K562 (cell line): ENCODE results near the gene SCARF2. TPM values are rescaled to one million over a fixed set of nuclear protein-coding genes. Genes with fewer than 3 reads are reported as not detected.
A peak's percentile ranks its signal among the peaks of the same experiment; 100 is the strongest.

Source experiments
- ATAC-seq: fragments of 200-7000 bp; cut with Tn5 transposase; 3 replicates; pipeline ENCODE4 v1.9.1; 2020; ENCODE audit warnings: moderate library complexity
- BruUV-seq: library from RNA; stranded (reverse); fragments of 400-500 nt; replicated peaks from 2 replicates; lab custom pipeline; 2021; lab: Mats Ljungman, UMichigan
- CTCF ChIA-PET: fragments of 300-600 bp; formaldehyde crosslinking; extraction: SDS; loops from one replicate; lab custom pipeline; 2021; ENCODE audit warnings: low intra/inter-chr PET ratio; lab: Yijun Ruan, JAX
- POLR2A ChIA-PET: fragments of 300-600, 350-650 bp; sonication (Branson Sonifier 250); formaldehyde crosslinking; extraction: SDS; loops from one replicate; lab custom pipeline; 2021; ENCODE audit warnings: antibody characterized with exemption, inconsistent platforms; lab: Yijun Ruan, JAX
- DNase-seq, 4 experiments: peaks; one replicate each; pipeline versions ENCODE4 v3.0.0 to v3.0.0-alpha.2; 2011 to 2018; ENCODE audit warnings: low spot score in 3 of 4, mixed read lengths in 3 of 4; ENCODE audit errors: extremely low read depth in 1 of 4
- FAIRE-seq: peaks from 2 replicates; lab custom pipeline; 2011; peaks lifted over from hg19 to GRCh38; lab: Jason Lieb, UNC
- H2AFZ ChIP-seq: 2 replicates; pipeline ENCODE4 v1.6.0; 2011; ENCODE audit warnings: low read depth, low read length, control low read depth, inconsistent platforms
- H3K27ac ChIP-seq: fragments of 200-600 bp; 3 replicates; pipeline ENCODE4 v1.8.0; 2011; ENCODE audit warnings: low read depth, mild to moderate bottlenecking, control low read depth, inconsistent platforms, low read length, moderate library complexity, mixed read lengths; ENCODE audit errors: extremely low read depth
- H3K27me3 ChIP-seq, 2 experiments: fragments of 300-600 bp in 1 of 2; 2 replicates in 1 of 2; 3 replicates in 1 of 2; pipeline versions ENCODE4 v1.6.0 to v1.8.0; 2011; ENCODE audit warnings: inconsistent platforms in 2 of 2, low read length in 2 of 2, mild to moderate bottlenecking in 1 of 2, mixed read lengths in 1 of 2, moderate library complexity in 1 of 2; ENCODE audit not compliant: control insufficient read depth in 2 of 2, insufficient read depth in 2 of 2
- H3K36me3 ChIP-seq: fragments of 300-600 bp; 3 replicates; pipeline ENCODE4 v1.8.0; 2011; ENCODE audit warnings: mild to moderate bottlenecking, low read length, inconsistent platforms; ENCODE audit not compliant: control insufficient read depth, insufficient read depth
- H3K4me1 ChIP-seq, 2 experiments: fragments of 200-600 bp in 1 of 2; replicated peaks in 1 of 2; 2 replicates in 1 of 2; 3 replicates in 1 of 2; pipeline versions ENCODE4 v1.5.1 to v1.8.0; 2011; ENCODE audit warnings: inconsistent platforms in 2 of 2, low read length in 2 of 2, mild to moderate bottlenecking in 1 of 2, mixed read lengths in 1 of 2, moderate library complexity in 1 of 2; ENCODE audit not compliant: control insufficient read depth in 2 of 2, insufficient read depth in 2 of 2
- H3K4me2 ChIP-seq: 2 replicates; pipeline ENCODE4 v1.6.1; 2011; ENCODE audit warnings: low read length, control low read depth, inconsistent platforms, mixed read lengths; ENCODE audit not compliant: insufficient read depth
- H3K4me3 ChIP-seq: fragments of 200-600 bp; sonication (generic), shearing (Covaris generic); 2 replicates; pipeline ENCODE4 v1.5.1; 2016; ENCODE audit warnings: control low read depth, inconsistent platforms
- H3K79me2 ChIP-seq: fragments of 200-600 bp; 3 replicates; pipeline ENCODE4 v1.8.0; 2011; ENCODE audit warnings: low read length, inconsistent platforms; ENCODE audit not compliant: control insufficient read depth, insufficient read depth
- H3K9ac ChIP-seq, 2 experiments: 2 replicates each; pipeline versions ENCODE4 v1.6.0 to v1.6.1; 2011; ENCODE audit warnings: low read depth in 2 of 2, low read length in 2 of 2, control low read depth in 1 of 2, inconsistent platforms in 1 of 2, mild to moderate bottlenecking in 1 of 2, mixed read lengths in 1 of 2; ENCODE audit not compliant: insufficient read depth in 1 of 2
- H3K9me1 ChIP-seq: one replicate; pipeline ENCODE4 v1.6.0; 2011; ENCODE audit warnings: inconsistent platforms, mild to moderate bottlenecking, low read length, moderate library complexity; ENCODE audit not compliant: control insufficient read depth, insufficient read depth
- H3K9me3 ChIP-seq: replicated peaks from 2 replicates; pipeline ENCODE4 v1.5.1; 2011; ENCODE audit warnings: low read depth, low read length, inconsistent platforms; ENCODE audit not compliant: control insufficient read depth, insufficient read depth
- H4K20me1 ChIP-seq: replicated peaks from 2 replicates; pipeline ENCODE4 v1.6.1; 2011; ENCODE audit warnings: low read length, inconsistent platforms, mixed read lengths; ENCODE audit not compliant: control insufficient read depth, insufficient read depth
- ARID2 ChIP-seq: fragments of 450-650 bp; IDR thresholded peaks from 2 replicates; pipeline ENCODE4 v1.6.1; 2017; ENCODE audit warnings: antibody characterized with exemption, mild to moderate bottlenecking
- BCOR ChIP-seq: fragments of 450-650 bp; IDR thresholded peaks from 2 replicates; pipeline ENCODE4 v1.6.1; 2016
- CBX3 ChIP-seq, 2 experiments: IDR thresholded peaks; 1 replicate in 1 of 2; 2 replicates in 1 of 2; pipeline ENCODE4 v1.6.1; 2012; ENCODE audit warnings: inconsistent platforms in 2 of 2, low read length in 2 of 2, borderline replicate concordance in 1 of 2, control low read depth in 1 of 2
- CCAR2 ChIP-seq: fragments of 200-400 bp; formaldehyde crosslinking; IDR thresholded peaks from 2 replicates; pipeline ENCODE4 v1.6.1; 2017; ENCODE audit warnings: mild to moderate bottlenecking, low read depth, low read length
- CLOCK ChIP-seq: fragments of 250-450 bp; sonication (Bioruptor Pico); IDR thresholded peaks from 2 replicates; pipeline ENCODE4 v1.4.0; 2020; ENCODE audit warnings: mild to moderate bottlenecking, moderate library complexity, borderline replicate concordance
- DDX20 ChIP-seq: fragments of 450-650 bp; IDR thresholded peaks from 2 replicates; pipeline ENCODE4 v1.6.1; 2016; ENCODE audit warnings: missing genetic modification characterization, low read depth, mild to moderate bottlenecking, missing compliant biosample characterization, moderate library complexity
- IRF1 ChIP-seq: sonication (generic); formaldehyde crosslinking; IDR thresholded peaks from 2 replicates; pipeline ENCODE4 v1.8.0; 2022; ENCODE audit warnings: missing genetic modification reagents, mild to moderate bottlenecking, borderline replicate concordance
- IRF9 ChIP-seq: fragments of 450-650 bp; IDR thresholded peaks from 2 replicates; pipeline ENCODE4 v1.6.1; 2016; ENCODE audit warnings: missing biosample characterization, missing genetic modification characterization
- MYC ChIP-seq, 2 experiments: fragments of 250-450 bp in 1 of 2; sonication (Bioruptor Pico) in 1 of 2; IDR thresholded peaks; 2 replicates each; pipeline versions ENCODE4 v1.5.1 to v1.6.1; 2012 to 2021; ENCODE audit warnings: low read depth in 2 of 2, borderline replicate concordance in 1 of 2, improper control_type of control experiment in 1 of 2, low read length in 1 of 2, mild to moderate bottlenecking in 1 of 2, moderate library complexity in 1 of 2
- PHTF2 ChIP-seq: fragments of 250-450 bp; sonication (Bioruptor Pico); IDR thresholded peaks from 2 replicates; pipeline ENCODE4 v1.5.0; 2021; ENCODE audit warnings: mild to moderate bottlenecking
- POLR2AphosphoS5 ChIP-seq: IDR thresholded peaks from 2 replicates; pipeline ENCODE4 v1.6.1; 2011; ENCODE audit warnings: mild to moderate bottlenecking, low read depth, low read length, moderate library complexity; ENCODE audit not compliant: control insufficient read depth, insufficient read depth
- PPARD ChIP-seq: fragments of 250-450 bp; sonication (Bioruptor Pico); IDR thresholded peaks from 2 replicates; pipeline ENCODE4 v1.8.0; 2022; ENCODE audit warnings: inconsistent platforms, mild to moderate bottlenecking, moderate library complexity
- RB1 ChIP-seq: fragments of 450-650 bp; IDR thresholded peaks from 2 replicates; pipeline ENCODE4 v1.6.1; 2017; ENCODE audit warnings: low read depth, mild to moderate bottlenecking
- SP1 ChIP-seq: sonication (generic); formaldehyde crosslinking; IDR thresholded peaks from 2 replicates; pipeline ENCODE4 v1.8.1; 2022; ENCODE audit warnings: mild to moderate bottlenecking, missing genetic modification reagents
- TRIM24 ChIP-seq, 2 experiments: fragments of 450-650 bp; IDR thresholded peaks; 2 replicates each; pipeline ENCODE4 v1.6.1; 2016
- ZNF140 ChIP-seq: fragments of 250-450 bp; sonication (Bioruptor Pico); IDR thresholded peaks from 2 replicates; pipeline ENCODE4 v1.8.0; 2021; ENCODE audit warnings: moderate library complexity, mild to moderate bottlenecking, inconsistent platforms
- ZNF561 ChIP-seq: fragments of 450-650 bp; formaldehyde crosslinking; conservative IDR thresholded peaks from 2 replicates; pipeline ENCODE4 v1.4.0; 2020; ENCODE audit warnings: mild to moderate bottlenecking, moderate library complexity
- ZNF668 ChIP-seq: fragments of 250-450 bp; sonication (Bioruptor Pico); IDR thresholded peaks from 2 replicates; pipeline ENCODE4 v1.8.0; 2022; ENCODE audit warnings: mild to moderate bottlenecking, inconsistent platforms
- WGBS: fragments of 100-300 bp; shearing (Covaris generic); methylation state at CpG from one replicate; pipeline ENCODE4 v1.1.6; 2016; ENCODE audit warnings: low coverage, mixed read lengths; ENCODE audit not compliant: insufficient coverage; ENCODE audit errors: missing lambda C conversion rate; 5-methylcytosine and 5-hydroxymethylcytosine counted together
- in situ Hi-C: fragments of 300-500 bp; cut with MboI; formaldehyde crosslinking; loops from 4 replicates; pipeline ENCODE4 v1.15.0; 2018; ENCODE audit warnings: inconsistent platforms, mixed read lengths
- intact Hi-C: fragments of 100-400 bp; cut with micrococcal nuclease; formaldehyde crosslinking; loops from 2 replicates; pipeline ENCODE4 v1.14.2; 2022
- polyA plus RNA-seq, 8 experiments: library from polyadenylated mRNA; depleted of rRNA in 4 of 8; stranded (reverse) in 5 of 8; unstranded in 3 of 8; fragments of >200 nt; fragmentation: Nextera tagmentation in 2 of 8; fragmentation: Illumina TruSeq in 1 of 8; extraction: Ambion mirVana in 2 of 8; extraction: Trizol in 1 of 8; gene quantifications; 2 replicates each; pipeline versions ENCODE4 v1.2.1 to v1.2.3, GENCODE V29; 2011 to 2014; ENCODE audit warnings: inconsistent platforms in 1 of 8, missing spikeins in 1 of 8
- total RNA-seq, 7 experiments: library from RNA; depleted of rRNA in 6 of 7; stranded (reverse); fragments of >200 nt in 6 of 7; fragmentation: Illumina TruSeq in 2 of 7; extraction: Trizol in 2 of 7; gene quantifications; 2 replicates each; pipeline versions ENCODE4 v1.2.1 to v1.2.3, GENCODE V29; 2011 to 2021; ENCODE audit warnings: low replicate concordance in 1 of 7

The SCARF2 gene
- total and polyA plus RNA-seq, 9 of the 15 experiments (the other 6 are each of a cell fraction or from before 2014, with no cell fraction given): 0.06 to 0.32 (median 0.21) TPM; not detected in 5

GRCh38 chr22:20414450-20414849, 23.2 kb downstream of the SCARF2 start:
- intact Hi-C loops: loop anchor here (10.0 kb wide), 2 partner anchors 260 kb away; partner anchors contain the start of gene CCDC188
- ChIA-PET POLR2A (interaction anchor here (0.6 kb wide), 1 partner anchor 32 kb away, joined by 7 read pairs; no protein-coding TSS in a partner anchor), CTCF (interaction anchor here (0.7 kb wide), 1 partner anchor 81 kb away, joined by 4 read pairs; the partner anchor contains the start of gene KLHL22)
- in situ Hi-C loops: loop anchor here (25.0 kb wide), 2 partner anchors 273 to 1877 kb away; partner anchors contain the start of gene TMEM191B
- WGBS: 7% methylated on average over 3 of the region's 3 CpGs
- H3K4me2 ChIP-seq: no peak overlapping the region
- no peak overlapping the region for H2AFZ ChIP-seq
- peaks cover 9 to 11% of the 10 kb centered on the region in 2 experiments for H3K4me1 ChIP-seq
- H3K4me3 ChIP-seq: no peak overlapping the region
- no peaks in the 10 kb centered on the region for H3K36me3 ChIP-seq
- no peak for ATAC-seq
- no peak overlapping the region for H3K27ac ChIP-seq
- no peaks in the 10 kb centered on the region for H3K9me1 ChIP-seq
- no peak for DNase-seq
- H3K9me3 ChIP-seq: no peaks in the 10 kb centered on the region
- FAIRE-seq: no peak
- BruUV-seq: no TSS peak
- no peaks in the 10 kb centered on the region for H4K20me1 ChIP-seq
- H3K9ac ChIP-seq: no peak overlapping the region
- no peaks in the 10 kb centered on the region for H3K27me3 ChIP-seq
- H3K79me2 ChIP-seq: no peaks in the 10 kb centered on the region
- TF ChIP-seq ZNF668 (CRISPR knock-in tag) (0 out of 2 replicates have a peak, but pooled peaks have one; percentile 35), DDX20 (tag) (no peak), CLOCK (CRISPR knock-in tag) (no peak), PHTF2 (CRISPR knock-in tag) (0 out of 2 replicates have a peak, but pooled peaks have one; percentile 45), ZNF140 (CRISPR knock-in tag) (0 out of 2 replicates have a peak, but pooled peaks have one; percentile 71), IRF1 (CRISPR knock-in tag) (no peak), ARID2 (no peak), BCOR (0 out of 2 replicates have a peak, but pooled peaks have one; percentile 8), IRF9 (no peak), ZNF561 (CRISPR knock-in tag) (0 out of 2 replicates have a peak, but pooled peaks have one; percentile 44), TRIM24 (IDR thresholded peaks at IDR 0.05) (no peak), MYC (IDR thresholded peaks at IDR 0.05; ENCODE audit: low read depth, low read length) (no peak), MYC (CRISPR knock-in tag; IDR thresholded peaks at IDR 0.05; ENCODE audit: borderline replicate concordance, low read depth) (no peak), RB1 (0 out of 2 replicates have a peak, but pooled peaks have one; percentile 22), SP1 (CRISPR knock-in tag) (no peak), CCAR2 (no peak), POLR2AphosphoS5 (no peak), PPARD (0 out of 2 replicates have a peak, but pooled peaks have one; percentile 69), CBX3 (IDR thresholded peaks at IDR 0.05; ENCODE audit: borderline replicate concordance in 1 of 2, low read length in 2 of 2) (no peak)
